Fibroblast of lung (primary cell): ENCODE results near the gene SH3YL1.

ENCODE experiments used
- CTCF ChIP-seq, 2 donors: IDR thresholded peaks in 1 of 2; conservative IDR thresholded peaks in 1 of 2; 1 replicate in 1 of 2; 2 replicates in 1 of 2; pipeline ENCODE4 v1.5.1; 2011 to 2012; ENCODE audit warnings: low read length in 2 of 2, control low read depth in 1 of 2, inconsistent platforms in 1 of 2, low read depth in 1 of 2, mild to moderate bottlenecking in 1 of 2
- EZH2 ChIP-seq: IDR thresholded peaks from 2 replicates; pipeline ENCODE4 v1.5.1; 2012; ENCODE audit warnings: low read length, control low read depth, mild to moderate bottlenecking; ENCODE audit errors: missing control alignments

- TF ChIP-seq CTCF (conservative IDR thresholded peaks at IDR 0.05 in 1 of 2, IDR thresholded peaks at IDR 0.05 in 1 of 2; ENCODE audit: low read depth in 1 of 2, low read length in 2 of 2) (no peak), EZH2 (no peak)
These were observed 60.4 kb downstream of the SH3YL1 start for GRCh38 chr2:203401-203800.
